Suprapubic skin (tissue), 4 donors: Measurements from ENCODE around the gene SNCG. TPM values are rescaled to one million over a fixed set of nuclear protein-coding genes. Genes with fewer than 3 reads are reported as not detected.

ENCODE experiments used
- DNase-seq, 2 donors: peaks; one replicate each; pipeline ENCODE4 v3.0.0-alpha.2; 2019; ENCODE audit warnings: low spot score in 2 of 2
- H3K27ac ChIP-seq: fragments of 200-600 bp; sonication (generic); one replicate; pipeline ENCODE4 v1.5.1; 2019
- H3K27me3 ChIP-seq: fragments of 200-600 bp; sonication (generic); one replicate; pipeline ENCODE4 v1.5.1; 2019
- H3K36me3 ChIP-seq: fragments of 200-600 bp; sonication (generic); one replicate; pipeline ENCODE4 v1.5.1; 2019
- H3K4me1 ChIP-seq: fragments of 200-600 bp; sonication (generic); one replicate; pipeline ENCODE4 v1.5.1; 2019
- H3K4me3 ChIP-seq: fragments of 200-600 bp; sonication (generic); one replicate; pipeline ENCODE4 v1.5.1; 2019; ENCODE audit warnings: mild to moderate bottlenecking
- H3K9me3 ChIP-seq: fragments of 200-600 bp; sonication (generic); one replicate; pipeline ENCODE4 v1.5.1; 2019
- EP300 ChIP-seq: sonication (generic); formaldehyde crosslinking; IDR thresholded peaks from one replicate; pipeline ENCODE4 v1.6.1; 2017; ENCODE audit warnings: antibody characterized with exemption
- POLR2A ChIP-seq, 2 donors: fragments of 450-650 bp; IDR thresholded peaks; one replicate each; pipeline ENCODE4 v1.6.1; 2017; ENCODE audit warnings: antibody characterized with exemption in 2 of 2, mild to moderate bottlenecking in 2 of 2, moderate library complexity in 2 of 2
- POLR2AphosphoS5 ChIP-seq, 3 donors: sonication (generic); formaldehyde crosslinking; IDR thresholded peaks; one replicate each; pipeline ENCODE4 v1.6.1; 2017; ENCODE audit warnings: antibody characterized with exemption in 3 of 3
- WGBS: methylation state at CpG from one replicate; pipeline ENCODE4 v1.1.5; 2018; 5-methylcytosine and 5-hydroxymethylcytosine counted together
- total RNA-seq, 4 donors: library from RNA; depleted of rRNA; stranded (reverse); fragments of >200 nt; gene quantifications; one replicate each; pipeline ENCODE4 v1.1.0, GENCODE V29; 2016
- TF ChIP-seq, protein P1 (sequence below), 2 donors: fragments of 200-600 bp in 1 of 2; fragments of 450-650 bp in 1 of 2; sonication (generic) in 1 of 2; IDR thresholded peaks; one replicate each; pipeline ENCODE4 v1.5.1; 2016 to 2019; ENCODE audit warnings: antibody characterized with exemption in 2 of 2, mild to moderate bottlenecking in 1 of 2, moderate library complexity in 1 of 2

The SNCG gene
- total RNA-seq, 4 donors from 2014 or later = 20.7 to 27.1 (median 24.6) TPM

DNA sequence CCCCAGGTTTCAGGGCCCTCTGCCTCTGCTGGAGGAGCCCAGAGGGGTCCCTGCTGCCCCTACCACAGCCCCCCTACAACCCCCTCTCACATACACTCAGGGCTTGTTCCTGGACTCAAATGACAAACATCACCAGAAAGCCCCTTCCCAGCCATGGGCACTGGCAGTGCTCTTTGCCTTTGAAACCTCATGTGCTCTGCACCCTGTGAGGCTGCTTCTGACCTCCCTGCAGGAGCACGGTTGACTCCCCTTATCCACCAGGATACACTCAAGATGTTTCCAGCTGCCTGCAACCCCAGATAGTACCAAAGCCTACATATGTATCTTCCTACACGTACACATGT, 6.4 kb downstream of the SNCG start:
- Histone ChIP-seq H3K27ac (no peak overlapping the region), H3K9me3 (no peaks in the 10 kb centered on the region), H3K4me3 (no peak overlapping the region), H3K4me1 (peaks cover 81% of the 10 kb centered on the region), H3K27me3 (no peaks in the 10 kb centered on the region), H3K36me3 (no peaks in the 10 kb centered on the region)
- TF ChIP-seq, protein P1, sequence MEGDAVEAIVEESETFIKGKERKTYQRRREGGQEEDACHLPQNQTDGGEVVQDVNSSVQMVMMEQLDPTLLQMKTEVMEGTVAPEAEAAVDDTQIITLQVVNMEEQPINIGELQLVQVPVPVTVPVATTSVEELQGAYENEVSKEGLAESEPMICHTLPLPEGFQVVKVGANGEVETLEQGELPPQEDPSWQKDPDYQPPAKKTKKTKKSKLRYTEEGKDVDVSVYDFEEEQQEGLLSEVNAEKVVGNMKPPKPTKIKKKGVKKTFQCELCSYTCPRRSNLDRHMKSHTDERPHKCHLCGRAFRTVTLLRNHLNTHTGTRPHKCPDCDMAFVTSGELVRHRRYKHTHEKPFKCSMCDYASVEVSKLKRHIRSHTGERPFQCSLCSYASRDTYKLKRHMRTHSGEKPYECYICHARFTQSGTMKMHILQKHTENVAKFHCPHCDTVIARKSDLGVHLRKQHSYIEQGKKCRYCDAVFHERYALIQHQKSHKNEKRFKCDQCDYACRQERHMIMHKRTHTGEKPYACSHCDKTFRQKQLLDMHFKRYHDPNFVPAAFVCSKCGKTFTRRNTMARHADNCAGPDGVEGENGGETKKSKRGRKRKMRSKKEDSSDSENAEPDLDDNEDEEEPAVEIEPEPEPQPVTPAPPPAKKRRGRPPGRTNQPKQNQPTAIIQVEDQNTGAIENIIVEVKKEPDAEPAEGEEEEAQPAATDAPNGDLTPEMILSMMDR (IDR thresholded peaks at IDR 0.05) = no peak
- WGBS = 60% methylated on average over 2 of the region's 2 CpGs
- DNase-seq = peak in 1 of 2 donors; percentile 52

DNA sequence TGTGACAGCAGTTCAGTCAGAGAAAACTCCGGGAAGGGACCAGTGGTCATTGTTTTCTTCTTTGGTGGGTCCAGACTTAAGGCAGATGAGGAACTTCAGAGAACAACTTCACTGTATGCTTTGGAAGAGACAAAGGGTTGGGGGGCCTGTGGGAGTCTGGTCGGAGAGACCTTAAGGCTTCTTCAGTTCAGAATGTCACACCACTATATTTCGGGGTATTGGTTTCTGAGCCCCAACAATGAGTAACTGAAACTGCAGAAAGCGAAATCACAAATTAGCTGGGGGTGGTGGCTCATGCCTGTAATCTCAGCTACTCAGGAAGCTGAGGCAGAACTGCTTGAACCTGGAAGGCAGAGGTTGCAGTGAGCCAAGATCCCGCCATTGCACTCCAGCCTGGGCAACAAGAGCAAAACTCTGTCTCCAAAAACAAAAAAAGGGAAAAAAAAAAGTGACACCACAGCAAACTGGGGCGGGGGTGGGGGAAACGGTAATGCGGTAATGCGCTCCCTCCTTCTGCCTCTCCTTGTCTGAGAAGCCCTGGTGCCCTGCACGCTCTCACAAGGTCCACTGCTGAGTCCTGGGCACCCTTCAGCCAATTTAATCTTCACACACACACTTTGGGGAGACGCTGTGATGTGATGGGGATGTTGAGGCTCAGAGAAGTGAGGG, 7.7 kb downstream of the SNCG start:
- Histone ChIP-seq H3K4me3 (peak overlapping the region; percentile 74), H3K4me1 (peaks cover 77% of the 10 kb centered on the region), H3K36me3 (no peaks in the 10 kb centered on the region), H3K27ac (peak overlapping the region; percentile 99), H3K27me3 (no peaks in the 10 kb centered on the region), H3K9me3 (no peaks in the 10 kb centered on the region)
- no peak for TF ChIP-seq POLR2A (IDR thresholded peaks at IDR 0.05)
- TF ChIP-seq EP300 = no peak
- TF ChIP-seq, protein P1 (IDR thresholded peaks at IDR 0.05) = no peak
- no peak for TF ChIP-seq POLR2AphosphoS5 (IDR thresholded peaks at IDR 0.05)
- DNase-seq = peak in 1 of 2 donors; percentile 31
- WGBS = 27% methylated on average over 11 of the region's 11 CpGs

GRCh38 chr10:86967481-86967941, 9.1 kb downstream of the SNCG start:
- H3K4me1 ChIP-seq = peaks cover 81% of the 10 kb centered on the region
- H3K27ac ChIP-seq = peak overlapping the region; percentile 99
- H3K27me3 ChIP-seq = no peaks in the 10 kb centered on the region
- H3K9me3 ChIP-seq = no peaks in the 10 kb centered on the region
- DNase-seq = peak; percentile 69
- 48% methylated on average over 3 of the region's 7 CpGs for WGBS
- H3K4me3 ChIP-seq = peak overlapping the region; percentile 74
- H3K36me3 ChIP-seq = no peaks in the 10 kb centered on the region
- no peak for TF ChIP-seq EP300
- TF ChIP-seq, protein P1 (IDR thresholded peaks at IDR 0.05) = no peak
- no peak for TF ChIP-seq POLR2A (IDR thresholded peaks at IDR 0.05)
- no peak for TF ChIP-seq POLR2AphosphoS5 (IDR thresholded peaks at IDR 0.05)

- no peaks in the 10 kb centered on the region for H3K9me3 ChIP-seq
- DNase-seq = peak; percentile 88
- H3K4me1 ChIP-seq = peaks cover 88% of the 10 kb centered on the region
- H3K27ac ChIP-seq = peak within 1 kb of the TSS; percentile 99
- H3K27me3 ChIP-seq = no peaks in the 10 kb centered on the region
- 4% methylated on average over 43 of the region's 59 CpGs for WGBS
- H3K4me3 ChIP-seq = peak within 1 kb of the TSS; percentile 74
- H3K36me3 ChIP-seq = no peaks in the 10 kb centered on the region
- no peak for TF ChIP-seq EP300
- TF ChIP-seq POLR2AphosphoS5 (IDR thresholded peaks at IDR 0.05) = peak; percentile 89 to 97 (median 91)
- peak in 1 of 2 donors; percentile 34 for TF ChIP-seq POLR2A (IDR thresholded peaks at IDR 0.05)
- TF ChIP-seq, protein P1 (IDR thresholded peaks at IDR 0.05) = no peak
These were observed 10.0 kb downstream of the SNCG start, which contains the start of gene ADIRF for GRCh38 chr10:86968271-86968993. TSS of gene ADIRF (plus strand) at chr10:86968482. CDS start at chr10:86968545, 63 bp downstream.

- TF ChIP-seq POLR2A (IDR thresholded peaks at IDR 0.05) = no peak
- TF ChIP-seq, protein P1 (IDR thresholded peaks at IDR 0.05) = no peak
- TF ChIP-seq POLR2AphosphoS5 (IDR thresholded peaks at IDR 0.05) = no peak
- TF ChIP-seq EP300 = no peak
- 33% methylated on average over 7 of the region's 9 CpGs for WGBS
- H3K27me3 ChIP-seq = no peaks in the 10 kb centered on the region
- no peaks in the 10 kb centered on the region for H3K9me3 ChIP-seq
- DNase-seq = no peak
- H3K36me3 ChIP-seq = no peaks in the 10 kb centered on the region
- peaks cover 88% of the 10 kb centered on the region for H3K4me1 ChIP-seq
- H3K4me3 ChIP-seq = peak overlapping the region; percentile 74
- peak overlapping the region; percentile 99 for H3K27ac ChIP-seq
These were observed 10.6 kb downstream of the SNCG start for GRCh38 chr10:86968994-86969355.
